ENCODE measurements around the gene EFCAB5. TPM values are rescaled to one million over a fixed set of nuclear protein-coding genes. Genes with fewer than 3 reads are reported as not detected.

EFCAB5 gene
- total and polyA plus RNA-seq, 2 of the 13 experiments (the other 11 are each of a cell fraction or from before 2014, with no cell fraction given) = 0.15 TPM; not detected in 1

GRCh38 chr17:30116661-30117551, 175.5 kb downstream of the EFCAB5 start, which contains the start of gene NSRP1 (continued):
- TF ChIP-seq EHMT2 (IDR thresholded peaks at IDR 0.05; ENCODE audit: borderline replicate concordance, low read depth, low read length) (no peak), IKZF1 (IDR thresholded peaks at IDR 0.05) (no peak), ZBTB33 (CRISPR knock-in tag; IDR thresholded peaks at IDR 0.05) (0 out of 2 replicates have a peak, but pooled peaks have one; percentile 11), PLSCR1 (CRISPR knock-in tag; IDR thresholded peaks at IDR 0.05; ENCODE audit: borderline replicate concordance) (no peak), ZNF207 (IDR thresholded peaks at IDR 0.05; ENCODE audit: borderline replicate concordance) (no peak), KAT2B (IDR thresholded peaks at IDR 0.05; ENCODE audit: borderline replicate concordance, low read depth, low read length) (no peak), NFYC (CRISPR knock-in tag; IDR thresholded peaks at IDR 0.05) (0 out of 2 replicates have a peak, but pooled peaks have one; percentile 20), CEBPB (IDR thresholded peaks at IDR 0.05; ENCODE audit: borderline replicate concordance, low read depth, low read length) (peak; percentile 39; the same call in 1 of the 2 replicates), ZMYM4 (CRISPR knock-in tag; IDR thresholded peaks at IDR 0.05) (peak; percentile 96), KDM1A (CRISPR knock-in tag; IDR thresholded peaks at IDR 0.05) (no peak), ZNF280D (CRISPR knock-in tag; IDR thresholded peaks at IDR 0.05) (no peak), ELF3 (CRISPR knock-in tag; IDR thresholded peaks at IDR 0.05) (peak; percentile 54; the same call in 1 of the 2 replicates)
- TF ChIP-seq, protein P1, sequence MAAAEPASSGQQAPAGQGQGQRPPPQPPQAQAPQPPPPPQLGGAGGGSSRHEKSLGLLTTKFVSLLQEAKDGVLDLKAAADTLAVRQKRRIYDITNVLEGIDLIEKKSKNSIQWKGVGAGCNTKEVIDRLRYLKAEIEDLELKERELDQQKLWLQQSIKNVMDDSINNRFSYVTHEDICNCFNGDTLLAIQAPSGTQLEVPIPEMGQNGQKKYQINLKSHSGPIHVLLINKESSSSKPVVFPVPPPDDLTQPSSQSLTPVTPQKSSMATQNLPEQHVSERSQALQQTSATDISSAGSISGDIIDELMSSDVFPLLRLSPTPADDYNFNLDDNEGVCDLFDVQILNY (CRISPR knock-in tag; conservative IDR thresholded peaks at IDR 0.05) = no peak
- TF ChIP-seq, protein P2, sequence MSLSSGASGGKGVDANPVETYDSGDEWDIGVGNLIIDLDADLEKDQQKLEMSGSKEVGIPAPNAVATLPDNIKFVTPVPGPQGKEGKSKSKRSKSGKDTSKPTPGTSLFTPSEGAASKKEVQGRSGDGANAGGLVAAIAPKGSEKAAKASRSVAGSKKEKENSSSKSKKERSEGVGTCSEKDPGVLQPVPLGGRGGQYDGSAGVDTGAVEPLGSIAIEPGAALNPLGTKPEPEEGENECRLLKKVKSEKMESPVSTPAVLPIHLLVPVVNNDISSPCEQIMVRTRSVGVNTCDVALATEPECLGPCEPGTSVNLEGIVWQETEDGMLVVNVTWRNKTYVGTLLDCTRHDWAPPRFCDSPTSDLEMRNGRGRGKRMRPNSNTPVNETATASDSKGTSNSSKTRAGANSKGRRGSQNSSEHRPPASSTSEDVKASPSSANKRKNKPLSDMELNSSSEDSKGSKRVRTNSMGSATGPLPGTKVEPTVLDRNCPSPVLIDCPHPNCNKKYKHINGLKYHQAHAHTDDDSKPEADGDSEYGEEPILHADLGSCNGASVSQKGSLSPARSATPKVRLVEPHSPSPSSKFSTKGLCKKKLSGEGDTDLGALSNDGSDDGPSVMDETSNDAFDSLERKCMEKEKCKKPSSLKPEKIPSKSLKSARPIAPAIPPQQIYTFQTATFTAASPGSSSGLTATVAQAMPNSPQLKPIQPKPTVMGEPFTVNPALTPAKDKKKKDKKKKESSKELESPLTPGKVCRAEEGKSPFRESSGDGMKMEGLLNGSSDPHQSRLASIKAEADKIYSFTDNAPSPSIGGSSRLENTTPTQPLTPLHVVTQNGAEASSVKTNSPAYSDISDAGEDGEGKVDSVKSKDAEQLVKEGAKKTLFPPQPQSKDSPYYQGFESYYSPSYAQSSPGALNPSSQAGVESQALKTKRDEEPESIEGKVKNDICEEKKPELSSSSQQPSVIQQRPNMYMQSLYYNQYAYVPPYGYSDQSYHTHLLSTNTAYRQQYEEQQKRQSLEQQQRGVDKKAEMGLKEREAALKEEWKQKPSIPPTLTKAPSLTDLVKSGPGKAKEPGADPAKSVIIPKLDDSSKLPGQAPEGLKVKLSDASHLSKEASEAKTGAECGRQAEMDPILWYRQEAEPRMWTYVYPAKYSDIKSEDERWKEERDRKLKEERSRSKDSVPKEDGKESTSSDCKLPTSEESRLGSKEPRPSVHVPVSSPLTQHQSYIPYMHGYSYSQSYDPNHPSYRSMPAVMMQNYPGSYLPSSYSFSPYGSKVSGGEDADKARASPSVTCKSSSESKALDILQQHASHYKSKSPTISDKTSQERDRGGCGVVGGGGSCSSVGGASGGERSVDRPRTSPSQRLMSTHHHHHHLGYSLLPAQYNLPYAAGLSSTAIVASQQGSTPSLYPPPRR (CRISPR knock-in tag; IDR thresholded peaks at IDR 0.05; ENCODE audit: borderline replicate concordance) = peak; percentile 42; the same call in 1 of the 2 replicates
- TF ChIP-seq, protein P3, sequence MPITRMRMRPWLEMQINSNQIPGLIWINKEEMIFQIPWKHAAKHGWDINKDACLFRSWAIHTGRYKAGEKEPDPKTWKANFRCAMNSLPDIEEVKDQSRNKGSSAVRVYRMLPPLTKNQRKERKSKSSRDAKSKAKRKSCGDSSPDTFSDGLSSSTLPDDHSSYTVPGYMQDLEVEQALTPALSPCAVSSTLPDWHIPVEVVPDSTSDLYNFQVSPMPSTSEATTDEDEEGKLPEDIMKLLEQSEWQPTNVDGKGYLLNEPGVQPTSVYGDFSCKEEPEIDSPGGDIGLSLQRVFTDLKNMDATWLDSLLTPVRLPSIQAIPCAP (CRISPR knock-in tag; IDR thresholded peaks at IDR 0.05; ENCODE audit: low read depth) = no peak
